HL-60 (cell line): Measurements from ENCODE around the gene CRYBB1.

Experiments used
- POLR2AphosphoS5 ChIP-seq: IDR thresholded peaks from 2 replicates; pipeline ENCODE4 v1.6.1; 2012; ENCODE audit warnings: low read depth
- SPI1 ChIP-seq: IDR thresholded peaks from 2 replicates; pipeline ENCODE4 v1.6.1; 2012; ENCODE audit warnings: low read depth, mild to moderate bottlenecking, borderline replicate concordance
- TF ChIP-seq, protein P1 (sequence below): IDR thresholded peaks from one replicate; pipeline ENCODE4 v1.5.1; 2011; ENCODE audit warnings: low read length, control low read depth, inconsistent platforms; ENCODE audit not compliant: insufficient read depth
- TF ChIP-seq, protein P2 (sequence below): IDR thresholded peaks from 2 replicates; pipeline ENCODE4 v1.6.1; 2012; ENCODE audit warnings: low read depth; ENCODE audit not compliant: insufficient replicate concordance

DNA sequence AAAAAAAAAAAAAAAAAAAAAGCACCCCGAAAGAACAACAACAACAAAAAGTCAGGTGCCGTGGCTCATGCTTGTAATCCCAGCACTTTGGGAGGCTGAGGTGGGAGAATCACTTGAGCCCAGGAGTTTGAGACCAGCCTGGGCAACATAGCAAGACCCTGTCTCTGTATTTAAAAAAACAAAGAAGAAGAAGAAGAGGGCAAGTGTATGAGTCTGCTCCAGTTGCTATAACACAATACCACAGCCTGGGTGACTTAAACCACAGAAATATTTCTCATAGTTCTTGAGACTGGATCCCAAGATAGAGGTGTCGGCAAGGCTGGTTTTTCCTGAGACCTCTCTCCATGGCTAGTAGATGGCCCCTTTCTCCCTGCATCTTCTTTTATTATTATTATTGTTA, 16.4 kb upstream of the CRYBB1 start:
- TF ChIP-seq, protein P1, sequence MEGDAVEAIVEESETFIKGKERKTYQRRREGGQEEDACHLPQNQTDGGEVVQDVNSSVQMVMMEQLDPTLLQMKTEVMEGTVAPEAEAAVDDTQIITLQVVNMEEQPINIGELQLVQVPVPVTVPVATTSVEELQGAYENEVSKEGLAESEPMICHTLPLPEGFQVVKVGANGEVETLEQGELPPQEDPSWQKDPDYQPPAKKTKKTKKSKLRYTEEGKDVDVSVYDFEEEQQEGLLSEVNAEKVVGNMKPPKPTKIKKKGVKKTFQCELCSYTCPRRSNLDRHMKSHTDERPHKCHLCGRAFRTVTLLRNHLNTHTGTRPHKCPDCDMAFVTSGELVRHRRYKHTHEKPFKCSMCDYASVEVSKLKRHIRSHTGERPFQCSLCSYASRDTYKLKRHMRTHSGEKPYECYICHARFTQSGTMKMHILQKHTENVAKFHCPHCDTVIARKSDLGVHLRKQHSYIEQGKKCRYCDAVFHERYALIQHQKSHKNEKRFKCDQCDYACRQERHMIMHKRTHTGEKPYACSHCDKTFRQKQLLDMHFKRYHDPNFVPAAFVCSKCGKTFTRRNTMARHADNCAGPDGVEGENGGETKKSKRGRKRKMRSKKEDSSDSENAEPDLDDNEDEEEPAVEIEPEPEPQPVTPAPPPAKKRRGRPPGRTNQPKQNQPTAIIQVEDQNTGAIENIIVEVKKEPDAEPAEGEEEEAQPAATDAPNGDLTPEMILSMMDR, result no peak
- no peak for TF ChIP-seq POLR2AphosphoS5
- TF ChIP-seq, protein P2, sequence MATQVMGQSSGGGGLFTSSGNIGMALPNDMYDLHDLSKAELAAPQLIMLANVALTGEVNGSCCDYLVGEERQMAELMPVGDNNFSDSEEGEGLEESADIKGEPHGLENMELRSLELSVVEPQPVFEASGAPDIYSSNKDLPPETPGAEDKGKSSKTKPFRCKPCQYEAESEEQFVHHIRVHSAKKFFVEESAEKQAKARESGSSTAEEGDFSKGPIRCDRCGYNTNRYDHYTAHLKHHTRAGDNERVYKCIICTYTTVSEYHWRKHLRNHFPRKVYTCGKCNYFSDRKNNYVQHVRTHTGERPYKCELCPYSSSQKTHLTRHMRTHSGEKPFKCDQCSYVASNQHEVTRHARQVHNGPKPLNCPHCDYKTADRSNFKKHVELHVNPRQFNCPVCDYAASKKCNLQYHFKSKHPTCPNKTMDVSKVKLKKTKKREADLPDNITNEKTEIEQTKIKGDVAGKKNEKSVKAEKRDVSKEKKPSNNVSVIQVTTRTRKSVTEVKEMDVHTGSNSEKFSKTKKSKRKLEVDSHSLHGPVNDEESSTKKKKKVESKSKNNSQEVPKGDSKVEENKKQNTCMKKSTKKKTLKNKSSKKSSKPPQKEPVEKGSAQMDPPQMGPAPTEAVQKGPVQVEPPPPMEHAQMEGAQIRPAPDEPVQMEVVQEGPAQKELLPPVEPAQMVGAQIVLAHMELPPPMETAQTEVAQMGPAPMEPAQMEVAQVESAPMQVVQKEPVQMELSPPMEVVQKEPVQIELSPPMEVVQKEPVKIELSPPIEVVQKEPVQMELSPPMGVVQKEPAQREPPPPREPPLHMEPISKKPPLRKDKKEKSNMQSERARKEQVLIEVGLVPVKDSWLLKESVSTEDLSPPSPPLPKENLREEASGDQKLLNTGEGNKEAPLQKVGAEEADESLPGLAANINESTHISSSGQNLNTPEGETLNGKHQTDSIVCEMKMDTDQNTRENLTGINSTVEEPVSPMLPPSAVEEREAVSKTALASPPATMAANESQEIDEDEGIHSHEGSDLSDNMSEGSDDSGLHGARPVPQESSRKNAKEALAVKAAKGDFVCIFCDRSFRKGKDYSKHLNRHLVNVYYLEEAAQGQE, result no peak
- TF ChIP-seq SPI1, result no peak
